ACC112 (cell line): ENCODE data around the gene MAPRE3.

ENCODE experiments used
- H2AFZ ChIP-seq: fragments of 200-600 bp; sonication (generic); one replicate; pipeline ENCODE4 v1.6.0; 2017; ENCODE audit warnings: antibody characterized with exemption, low read length; ENCODE audit not compliant: unreplicated experiment
- H3K27ac ChIP-seq: fragments of 200-600 bp; sonication (generic); 2 replicates; pipeline ENCODE4 v1.5.1; 2014; ENCODE audit warnings: low read depth, mild to moderate bottlenecking, antibody characterized with exemption, low read length, moderate library complexity
- H3K27me3 ChIP-seq: fragments of 200-600 bp; sonication (generic); 2 replicates; pipeline ENCODE4 v1.6.1; 2014; ENCODE audit warnings: mild to moderate bottlenecking, antibody characterized with exemption, low read length, moderate library complexity, mixed read lengths; ENCODE audit not compliant: insufficient read depth
- H3K36me3 ChIP-seq: fragments of 200-600 bp; sonication (generic); 2 replicates; pipeline ENCODE4 v1.6.1; 2016; ENCODE audit warnings: mild to moderate bottlenecking, antibody characterized with exemption, low read length, moderate library complexity, mixed read lengths; ENCODE audit not compliant: insufficient read depth
- H3K4me1 ChIP-seq: fragments of 200-600 bp; sonication (generic); one replicate; pipeline ENCODE4 v1.6.1; 2016; ENCODE audit warnings: low read length, mixed read lengths; ENCODE audit not compliant: insufficient read depth, unreplicated experiment, control insufficient read depth
- H3K4me3 ChIP-seq: fragments of 200-600 bp; sonication (generic); 2 replicates; pipeline ENCODE4 v1.5.1; 2014; ENCODE audit warnings: mild to moderate bottlenecking, low read depth, low read length
- H3K79me2 ChIP-seq: fragments of 200-600 bp; sonication (generic); one replicate; pipeline ENCODE4 v1.6.0; 2016; ENCODE audit warnings: low read length; ENCODE audit not compliant: control insufficient read depth, unreplicated experiment, insufficient read depth

MAPRE3 gene

DNA sequence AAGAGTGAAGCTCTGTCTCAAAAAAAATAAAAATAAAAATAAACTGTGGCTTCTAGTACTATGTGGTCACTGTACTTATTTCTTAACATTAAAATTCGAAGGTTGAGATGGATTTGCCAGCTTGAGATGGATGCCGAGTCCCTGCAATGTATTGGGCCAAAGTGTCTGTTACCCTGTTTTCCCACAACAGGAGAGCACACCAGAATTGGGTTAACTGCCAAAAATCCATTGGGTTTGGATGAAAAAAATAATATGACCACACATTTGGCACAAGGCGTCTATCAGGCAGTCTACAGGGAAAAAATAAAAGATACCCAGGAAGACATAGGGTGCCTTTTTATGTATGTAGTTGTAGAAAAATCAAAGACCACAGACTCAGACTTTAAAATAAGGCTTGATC, 19.2 kb upstream of the MAPRE3 start:
- Histone ChIP-seq H3K4me1 (peaks cover 4% of the 10 kb centered on the region), H2AFZ (no peak overlapping the region), H3K27me3 (peaks cover 57% of the 10 kb centered on the region), H3K27ac (no peak overlapping the region), H3K79me2 (no peaks in the 10 kb centered on the region), H3K36me3 (no peaks in the 10 kb centered on the region), H3K4me3 (no peak overlapping the region)

DNA sequence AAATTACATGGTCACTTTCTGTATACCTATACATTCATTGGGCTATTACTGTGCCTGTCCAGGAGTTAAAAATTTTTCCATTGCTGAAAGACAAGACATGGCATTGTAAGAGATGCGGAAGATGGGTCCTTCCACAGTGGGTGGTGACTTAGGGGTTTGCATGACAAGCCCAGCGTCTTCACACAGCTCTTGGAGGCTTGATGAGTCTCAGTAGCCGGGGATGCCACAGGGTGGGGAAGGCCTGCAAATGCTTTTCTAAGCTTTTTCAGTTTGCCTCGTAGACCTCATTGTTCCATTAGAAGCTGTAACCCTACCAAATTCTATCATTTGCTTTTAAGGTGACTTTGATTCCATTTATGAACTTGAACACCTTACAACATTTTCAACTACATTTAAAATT, 18.1 kb upstream of the MAPRE3 start:
- Histone ChIP-seq H3K4me3 (no peak overlapping the region), H3K4me1 (peaks cover 1% of the 10 kb centered on the region), H3K79me2 (no peaks in the 10 kb centered on the region), H3K27me3 (peaks cover 62% of the 10 kb centered on the region), H3K36me3 (no peaks in the 10 kb centered on the region), H3K27ac (no peak overlapping the region), H2AFZ (no peak overlapping the region)

DNA sequence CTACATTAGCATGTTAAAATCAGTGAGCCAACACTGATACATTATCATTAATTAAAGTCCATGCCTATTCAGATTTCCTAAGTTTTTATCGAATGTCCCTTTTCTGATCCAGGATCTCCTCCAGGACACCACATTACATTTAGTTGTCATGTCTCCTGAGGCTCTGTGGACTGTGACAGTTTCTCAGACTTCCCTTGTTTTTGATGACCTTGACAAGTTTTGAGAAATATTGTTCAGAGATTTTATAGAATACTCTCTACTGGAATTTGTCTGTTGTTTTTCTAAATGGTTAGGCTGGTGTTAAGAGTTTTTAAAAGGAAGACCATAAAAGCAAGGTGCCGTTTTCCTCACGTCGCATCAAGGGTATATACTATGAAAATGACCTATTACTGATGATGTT, 16.3 kb upstream of the MAPRE3 start:
- H3K79me2 ChIP-seq = no peaks in the 10 kb centered on the region
- H3K27me3 ChIP-seq = peaks cover 77% of the 10 kb centered on the region
- H3K27ac ChIP-seq = no peak overlapping the region
- H2AFZ ChIP-seq = no peak overlapping the region
- H3K36me3 ChIP-seq = no peaks in the 10 kb centered on the region
- no peaks in the 10 kb centered on the region for H3K4me1 ChIP-seq
- H3K4me3 ChIP-seq = no peak overlapping the region

DNA sequence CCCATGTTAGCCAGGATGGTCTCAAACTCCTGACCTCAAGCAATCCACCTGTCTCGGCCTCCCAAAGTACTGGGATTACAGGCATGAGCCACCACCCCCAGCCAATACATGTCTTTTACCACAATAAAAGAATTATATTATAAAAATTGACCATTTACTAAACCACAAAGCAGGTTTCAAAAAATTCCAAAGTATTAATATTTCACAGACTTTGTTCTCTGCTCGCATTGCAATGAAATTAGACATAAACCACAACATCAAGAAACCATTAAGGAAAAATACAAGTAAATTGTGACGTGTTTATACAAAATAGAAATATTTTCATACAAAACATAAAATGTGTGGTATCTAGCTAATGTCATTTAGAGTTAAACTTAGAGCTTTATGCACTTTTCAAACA, 13.4 kb upstream of the MAPRE3 start:
- peaks cover 80% of the 10 kb centered on the region for H3K27me3 ChIP-seq
- no peaks in the 10 kb centered on the region for H3K36me3 ChIP-seq
- no peak overlapping the region for H3K27ac ChIP-seq
- H3K4me1 ChIP-seq = no peaks in the 10 kb centered on the region
- no peak overlapping the region for H3K4me3 ChIP-seq
- H2AFZ ChIP-seq = no peak overlapping the region
- no peaks in the 10 kb centered on the region for H3K79me2 ChIP-seq

DNA sequence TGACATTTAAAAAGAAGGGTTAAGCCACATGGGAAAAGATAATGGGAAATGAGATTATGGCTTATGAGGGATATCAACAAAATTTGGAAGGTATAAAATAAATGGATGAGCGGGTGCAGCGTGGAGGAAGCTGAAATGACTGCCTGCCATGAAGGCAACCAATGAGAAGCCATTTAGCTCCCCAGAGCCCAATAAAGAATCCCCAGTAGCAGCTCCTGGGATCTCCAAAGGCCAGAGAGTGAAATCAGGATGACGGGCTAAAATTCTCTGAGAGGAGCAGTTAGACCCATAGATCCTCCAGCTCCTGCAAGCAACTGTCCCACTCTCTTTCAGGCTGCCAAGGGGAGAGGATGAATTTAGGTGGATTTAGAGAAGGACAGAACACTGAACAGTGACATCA, 12.9 kb upstream of the MAPRE3 start:
- Histone ChIP-seq H2AFZ (no peak overlapping the region), H3K27me3 (peaks cover 75% of the 10 kb centered on the region), H3K79me2 (no peaks in the 10 kb centered on the region), H3K27ac (no peak overlapping the region), H3K4me1 (no peaks in the 10 kb centered on the region), H3K36me3 (no peaks in the 10 kb centered on the region), H3K4me3 (no peak overlapping the region)

DNA sequence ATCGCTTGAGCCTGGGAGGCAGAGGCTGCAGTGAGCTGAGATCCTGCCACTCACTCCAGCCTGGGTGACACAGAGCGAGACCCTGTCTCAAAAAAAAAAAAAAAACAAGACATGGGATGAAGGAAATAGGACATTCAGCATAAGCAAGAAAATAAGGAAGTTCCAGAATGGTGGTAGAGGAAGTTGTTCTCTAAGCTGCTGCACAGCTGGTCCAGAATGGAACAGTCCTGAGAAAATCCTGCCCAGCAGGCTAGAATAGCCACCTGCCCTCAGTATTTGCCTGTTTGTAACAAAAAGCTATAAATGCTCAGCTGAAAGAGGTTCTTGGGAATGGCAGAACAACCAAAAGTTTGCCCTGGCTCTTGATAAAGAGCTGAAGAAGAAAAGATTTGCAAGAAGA, 11.1 kb upstream of the MAPRE3 start:
- no peaks in the 10 kb centered on the region for H3K36me3 ChIP-seq
- H3K27me3 ChIP-seq = peaks cover 65% of the 10 kb centered on the region
- no peak overlapping the region for H3K4me3 ChIP-seq
- H3K4me1 ChIP-seq = no peaks in the 10 kb centered on the region
- no peak overlapping the region for H2AFZ ChIP-seq
- H3K79me2 ChIP-seq = no peaks in the 10 kb centered on the region
- H3K27ac ChIP-seq = no peak overlapping the region

DNA sequence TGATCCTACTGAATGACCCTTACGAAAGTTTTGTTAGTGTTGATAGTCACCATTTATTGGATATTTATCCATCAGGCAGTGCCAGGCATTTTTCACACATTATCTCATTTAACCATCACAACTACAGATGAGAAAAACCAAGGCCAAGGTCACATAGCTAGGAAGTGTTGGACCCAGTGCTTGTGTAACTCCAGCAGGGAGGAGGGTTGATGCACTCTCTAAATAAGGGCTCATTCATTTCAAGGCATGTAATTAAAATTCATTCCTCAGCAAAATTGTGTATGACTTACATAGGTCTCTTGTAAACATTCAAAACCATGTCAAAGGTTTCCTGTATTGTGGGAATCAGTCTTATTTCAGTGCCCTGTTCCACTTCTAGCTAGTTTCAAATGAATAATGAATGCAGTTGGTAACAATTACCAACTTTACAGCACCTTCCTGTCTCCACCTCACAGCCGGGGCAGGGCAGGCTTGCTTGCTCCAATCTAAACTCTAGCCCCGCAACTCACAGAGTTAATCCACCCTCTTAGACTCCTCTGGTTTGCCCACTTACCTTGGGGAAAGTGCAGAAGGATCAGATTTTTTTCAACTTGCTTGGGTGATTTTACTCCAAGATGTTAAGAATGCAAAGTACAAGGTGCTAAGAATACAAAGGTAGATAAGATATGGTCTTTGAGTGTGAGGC, 5.8 kb upstream of the MAPRE3 start:
- H3K36me3 ChIP-seq = no peaks in the 10 kb centered on the region
- no peaks in the 10 kb centered on the region for H3K4me1 ChIP-seq
- peaks cover 33% of the 10 kb centered on the region for H3K27me3 ChIP-seq
- no peaks in the 10 kb centered on the region for H3K79me2 ChIP-seq
- no peak overlapping the region for H3K27ac ChIP-seq
- H3K4me3 ChIP-seq = no peak overlapping the region
- H2AFZ ChIP-seq = no peak overlapping the region

DNA sequence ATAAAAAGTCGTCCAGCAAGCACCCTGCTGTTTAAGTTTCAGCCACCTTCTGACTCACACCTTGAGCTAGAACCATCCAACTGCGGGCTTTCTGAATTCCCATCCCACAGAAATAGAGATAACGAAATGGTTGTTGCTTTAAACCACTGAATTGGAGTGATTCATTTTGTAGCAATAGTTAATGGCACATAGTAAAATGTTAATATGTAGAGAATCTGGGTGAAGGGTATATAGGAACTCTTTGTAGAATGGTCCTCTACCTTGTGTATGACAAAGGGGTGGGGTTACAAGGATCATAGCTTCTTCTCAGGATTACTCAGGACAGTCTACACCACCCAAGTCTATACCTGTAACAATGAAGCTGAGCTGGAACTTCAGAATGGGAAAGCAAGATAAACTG, 2.4 kb upstream of the MAPRE3 start:
- H3K27ac ChIP-seq = no peak overlapping the region
- H3K4me3 ChIP-seq = no peak overlapping the region
- no peak overlapping the region for H2AFZ ChIP-seq
- peaks cover 9% of the 10 kb centered on the region for H3K4me1 ChIP-seq
- peaks cover 18% of the 10 kb centered on the region for H3K27me3 ChIP-seq
- no peaks in the 10 kb centered on the region for H3K36me3 ChIP-seq
- H3K79me2 ChIP-seq = peaks cover 6% of the 10 kb centered on the region

DNA sequence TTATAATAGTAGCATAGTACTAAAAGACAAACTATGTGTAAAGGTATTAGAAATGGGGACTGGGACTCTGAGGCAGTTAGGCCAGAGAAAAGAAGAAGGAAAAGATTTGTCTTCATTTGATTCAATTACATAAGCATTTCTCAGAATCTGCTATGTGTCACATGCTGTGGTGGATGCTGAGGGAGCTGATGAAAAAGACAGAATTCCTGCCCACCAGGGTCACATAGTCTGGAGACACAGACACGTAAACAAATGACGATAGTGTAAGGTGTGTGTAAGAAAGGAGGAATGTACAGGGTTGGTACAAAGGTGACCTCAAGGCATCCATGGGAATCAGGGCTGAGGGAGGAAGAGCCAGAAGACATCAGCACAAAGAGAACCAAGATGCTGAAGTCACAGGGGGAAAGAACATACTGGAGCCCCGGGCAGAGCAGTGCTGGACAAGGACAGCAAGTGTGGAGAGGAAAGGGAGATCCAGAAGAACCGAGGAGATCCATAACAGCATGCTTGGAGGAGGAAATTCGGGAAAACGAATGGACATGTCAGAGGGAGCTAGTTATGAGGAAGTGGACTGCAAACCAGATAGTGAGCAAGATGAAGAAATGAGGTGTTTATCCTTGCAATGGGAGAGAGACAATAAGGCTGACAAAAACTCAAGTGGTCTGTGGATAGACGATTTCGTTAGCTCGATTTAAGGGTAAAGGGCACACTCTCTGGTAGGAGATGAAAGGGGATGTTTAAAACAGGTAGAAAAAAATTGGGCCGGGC, 1.2 kb upstream of the MAPRE3 start:
- H3K4me1 ChIP-seq = peaks cover 9% of the 10 kb centered on the region

DNA sequence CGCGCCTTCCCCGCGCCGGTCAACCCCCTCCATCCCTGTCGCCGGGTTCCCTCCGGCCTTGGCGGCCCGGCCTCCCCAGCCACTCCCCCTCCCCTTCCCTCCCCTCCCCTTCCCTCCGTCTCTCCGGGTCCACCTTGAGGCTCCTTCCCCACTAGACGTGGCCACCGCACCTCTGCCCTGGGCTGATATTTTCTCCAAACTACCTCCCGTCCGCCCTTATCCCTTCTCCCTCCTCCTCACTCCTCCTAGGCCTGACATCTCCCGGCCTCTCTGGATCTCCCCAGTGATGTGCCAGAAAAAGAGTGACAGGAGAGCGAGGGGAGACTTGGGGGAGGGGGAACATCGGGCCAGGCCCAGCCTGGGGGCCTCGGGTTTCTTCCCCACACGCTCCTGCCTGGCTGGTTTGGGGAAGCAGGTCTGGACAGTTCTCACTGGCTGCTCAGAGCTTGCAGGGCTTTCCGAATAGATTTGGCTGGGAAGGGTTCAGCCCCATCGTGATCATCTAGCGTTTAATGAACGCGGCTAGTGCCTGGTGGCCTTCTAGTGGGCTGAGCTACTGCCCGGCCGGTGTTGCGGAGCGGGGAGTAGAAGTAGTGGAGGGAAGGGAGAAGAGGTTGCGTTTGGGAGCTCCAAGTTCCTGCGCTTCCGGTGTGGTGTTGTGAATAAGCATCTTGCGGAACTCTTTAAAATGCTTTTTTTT, 641 bp downstream of the MAPRE3 start:
- Histone ChIP-seq H3K27ac (no peak overlapping the region), H3K79me2 (peaks cover 6% of the 10 kb centered on the region), H3K4me1 (peaks cover 11% of the 10 kb centered on the region), H3K4me3 (peak overlapping the region; percentile 93), H3K27me3 (peaks cover 18% of the 10 kb centered on the region), H2AFZ (peak overlapping the region; percentile 84), H3K36me3 (no peaks in the 10 kb centered on the region)

More for the DNA sequence above, 1.2 kb upstream of the MAPRE3 start:
- Histone ChIP-seq H3K36me3 (no peaks in the 10 kb centered on the region), H3K27ac (no peak overlapping the region), H3K27me3 (peaks cover 18% of the 10 kb centered on the region), H3K4me3 (no peak overlapping the region; the same call in 1 of the 2 replicates), H2AFZ (no peak overlapping the region), H3K79me2 (peaks cover 6% of the 10 kb centered on the region)
